ENCODE measurements around the gene LPAR3.

The LPAR3 gene

GRCh38 chr1:84887261-84887934 lies 5.6 kb downstream of the LPAR3 start:
- peaks cover 9% of the 10 kb centered on the region for H3K27me3 ChIP-seq (ENCODE audit: insufficient read depth, poor library complexity, severe bottlenecking)
- DNase-seq (ENCODE audit: low read depth in 1 of 2, low spot score in 1 of 2), result no peak
- no peak overlapping the region for H3K4me3 ChIP-seq (replicated peaks; ENCODE audit: insufficient read depth, low read length)
- TF ChIP-seq SPI1 (IDR thresholded peaks at IDR 0.05; ENCODE audit: borderline replicate concordance, low read depth) (no peak), REST (IDR thresholded peaks at IDR 0.05; ENCODE audit: insufficient replicate concordance, low read depth) (no peak), CTCF (IDR thresholded peaks at IDR 0.05; ENCODE audit: insufficient read depth, low read length) (no peak)
- H3K27ac ChIP-seq (replicated peaks), result no peak overlapping the region

GRCh38 chr1:84885469-84885868 lies 7.5 kb downstream of the LPAR3 start:
- TF ChIP-seq POLR2AphosphoS5 (IDR thresholded peaks at IDR 0.05; ENCODE audit: low read depth) (no peak), SPI1 (IDR thresholded peaks at IDR 0.05; ENCODE audit: borderline replicate concordance, low read depth) (no peak), REST (IDR thresholded peaks at IDR 0.05; ENCODE audit: insufficient replicate concordance, low read depth) (no peak), CTCF (IDR thresholded peaks at IDR 0.05; ENCODE audit: insufficient read depth, low read length) (no peak), GABPA (IDR thresholded peaks at IDR 0.05; ENCODE audit: low read depth) (no peak)

GRCh38 chr1:84884671-84885389 lies 8.2 kb downstream of the LPAR3 start:
- TF ChIP-seq CTCF (IDR thresholded peaks at IDR 0.05; ENCODE audit: insufficient read depth, low read length) (no peak), GABPA (IDR thresholded peaks at IDR 0.05; ENCODE audit: low read depth) (no peak), POLR2AphosphoS5 (IDR thresholded peaks at IDR 0.05; ENCODE audit: low read depth) (no peak), SPI1 (IDR thresholded peaks at IDR 0.05; ENCODE audit: borderline replicate concordance, low read depth) (no peak), REST (IDR thresholded peaks at IDR 0.05; ENCODE audit: insufficient replicate concordance, low read depth) (no peak)
- Histone ChIP-seq H3K4me3 (replicated peaks; ENCODE audit: insufficient read depth, low read length) (no peak overlapping the region), H3K27ac (replicated peaks) (no peak overlapping the region), H3K27me3 (ENCODE audit: insufficient read depth, poor library complexity, severe bottlenecking) (no peaks in the 10 kb centered on the region)
- DNase-seq (ENCODE audit: low read depth in 1 of 2, low spot score in 1 of 2), result no peak

More at GRCh38 chr1:84885469-84885868, 7.5 kb downstream of the LPAR3 start:
- Histone ChIP-seq H3K4me3 (replicated peaks; ENCODE audit: insufficient read depth, low read length) (no peak overlapping the region), H3K27ac (replicated peaks) (no peak overlapping the region), H3K27me3 (ENCODE audit: insufficient read depth, poor library complexity, severe bottlenecking) (no peaks in the 10 kb centered on the region)
- DNase-seq (ENCODE audit: low read depth in 1 of 2, low spot score in 1 of 2), result no peak

Measured in HL-60 (cell line).